Kasumi-1 (cell line): Measurements from ENCODE around the gene SSX2B.
"Not testable (repeated sequence)": the region's sequence is repeated elsewhere in the genome, so short reads cannot be mapped to it uniquely, and the experiment has no call there.

ENCODE experiments used
- DNase-seq, 2 experiments: peaks; one replicate each; lab custom pipeline; 2025; lab: John Stamatoyannopoulos, UW

SSX2B gene

GRCh38 chrX:52750952-52751351 is at the start of gene SSX2B:
SSX2B (plus strand) TSS chrX:52751252; CDS start chrX:52752681, 1,429 bp downstream.
- not testable (repeated sequence) for DNase-seq

GRCh38 chrX:52707078-52707477 is 44.0 kb upstream of the SSX2B start, which contains the start of gene SSX2:
SSX2 (minus strand) TSS chrX:52707178; CDS start chrX:52705749, 1,429 bp downstream.
- DNase-seq: not testable (repeated sequence)

GRCh38 chrX:52765983-52766382 is 14.9 kb downstream of the SSX2B start:
- not testable (repeated sequence) for DNase-seq

GRCh38 chrX:52773504-52773903 is 22.5 kb downstream of the SSX2B start:
- DNase-seq: not testable (repeated sequence)

GRCh38 chrX:52797327-52797726 is 46.3 kb downstream of the SSX2B start, which contains the start of gene SPANXN5:
SPANXN5 (minus strand) TSS chrX:52797427; CDS start chrX:52797348, 79 bp downstream.
- DNase-seq: not testable (repeated sequence)

GRCh38 chrX:52804876-52805275 is 53.8 kb downstream of the SSX2B start:
- not testable (repeated sequence) for DNase-seq
